ENCODE measurements around the gene RAPGEF6.
"Not testable (repeated sequence)": the region's sequence is repeated elsewhere in the genome, so short reads cannot be mapped to it uniquely, and the experiment has no call there.

RAPGEF6 gene

GRCh38 chr5:131608597-131608996, 26.4 kb downstream of the RAPGEF6 start:
- no peak for DNase-seq

- no peak for DNase-seq
Measured at GRCh38 chr5:131607903-131608540, 27.0 kb downstream of the RAPGEF6 start.

GRCh38 chr5:131607418-131607817, 27.6 kb downstream of the RAPGEF6 start:
- DNase-seq: no peak

GRCh38 chr5:131605086-131605485, 29.9 kb downstream of the RAPGEF6 start:
- DNase-seq: no peak

GRCh38 chr5:131595088-131596033, 39.7 kb downstream of the RAPGEF6 start:
- no peak for DNase-seq

GRCh38 chr5:131593921-131594320, 41.1 kb downstream of the RAPGEF6 start:
- DNase-seq: no peak

GRCh38 chr5:131593436-131593835, 41.6 kb downstream of the RAPGEF6 start:
- DNase-seq: not testable (repeated sequence)

- DNase-seq: peak; percentile 23
Measured at GRCh38 chr5:131589510-131590348, 45.3 kb downstream of the RAPGEF6 start.

GRCh38 chr5:131587541-131587940, 47.5 kb downstream of the RAPGEF6 start:
- no peak for DNase-seq

GRCh38 chr5:131581702-131582101, 53.3 kb downstream of the RAPGEF6 start:
- no peak for DNase-seq

- DNase-seq: no peak
Measured at GRCh38 chr5:131579917-131580671, 54.9 kb downstream of the RAPGEF6 start.

- no peak for DNase-seq
Measured at GRCh38 chr5:131575660-131576227, 59.3 kb downstream of the RAPGEF6 start.

GRCh38 chr5:131571669-131572168, 63.3 kb downstream of the RAPGEF6 start:
- DNase-seq: no peak

GRCh38 chr5:131570757-131571156, 64.3 kb downstream of the RAPGEF6 start:
- no peak for DNase-seq

GRCh38 chr5:131564229-131564652, 70.8 kb downstream of the RAPGEF6 start:
- DNase-seq: no peak

- DNase-seq: no peak
Measured at GRCh38 chr5:131563434-131564228, 71.4 kb downstream of the RAPGEF6 start.

- DNase-seq: no peak
Measured at GRCh38 chr5:131550606-131551005, 84.4 kb downstream of the RAPGEF6 start.

- no peak for DNase-seq
Measured at GRCh38 chr5:131548176-131548575, 86.9 kb downstream of the RAPGEF6 start.

- no peak for DNase-seq
Measured at GRCh38 chr5:131545845-131546244, 89.2 kb downstream of the RAPGEF6 start.

- no peak for DNase-seq
Measured at GRCh38 chr5:131542723-131543122, 92.3 kb downstream of the RAPGEF6 start.

- DNase-seq: no peak
Measured at GRCh38 chr5:131541762-131542161, 93.3 kb downstream of the RAPGEF6 start.
